ENCODE results near the gene OR2S2. TPM values are rescaled to one million over a fixed set of nuclear protein-coding genes. Genes with fewer than 3 reads are reported as not detected.

Gene OR2S2
- total and polyA plus RNA-seq, 2 of the 8 experiments (the other 6 are each of a cell fraction or from before 2014, with no cell fraction given): not detected

GRCh38 chr9:36005891-36006290 is 47.9 kb upstream of the OR2S2 start (continued):
- no peak for TF ChIP-seq CBX5 (IDR thresholded peaks at IDR 0.05; ENCODE audit: low read depth, low read length)
- TF ChIP-seq JUND (IDR thresholded peaks at IDR 0.05; ENCODE audit: low read length): no peak
- no peak for TF ChIP-seq MAX (IDR thresholded peaks at IDR 0.05)
- TF ChIP-seq ZNF274 (IDR thresholded peaks at IDR 0.05; ENCODE audit: borderline replicate concordance, extremely low read depth, low read length): no peak
- no peak for TF ChIP-seq BACH1 (IDR thresholded peaks at IDR 0.05; ENCODE audit: low read length)
- no peak for TF ChIP-seq TEAD4 (IDR thresholded peaks at IDR 0.05; ENCODE audit: low read depth, low read length)
- no peak for TF ChIP-seq ATF3 (IDR thresholded peaks at IDR 0.05; ENCODE audit: insufficient read depth, low read depth, low read length)

Measured in H1 (cell line).